Lower leg skin (tissue), 3 donors: ENCODE data around the gene MORC3.

Source experiments
- POLR2A ChIP-seq, 2 donors: fragments of 450-650 bp; IDR thresholded peaks; one replicate each; pipeline ENCODE4 v1.6.1; 2016 to 2017; ENCODE audit warnings: antibody characterized with exemption in 2 of 2, mild to moderate bottlenecking in 1 of 2, moderate library complexity in 1 of 2
- TF ChIP-seq, protein P1 (sequence below), 3 donors: fragments of 450-650 bp; IDR thresholded peaks; one replicate each; pipeline ENCODE4 v1.5.1; 2016; ENCODE audit warnings: antibody characterized with exemption in 3 of 3, mild to moderate bottlenecking in 3 of 3, moderate library complexity in 2 of 3

DNA sequence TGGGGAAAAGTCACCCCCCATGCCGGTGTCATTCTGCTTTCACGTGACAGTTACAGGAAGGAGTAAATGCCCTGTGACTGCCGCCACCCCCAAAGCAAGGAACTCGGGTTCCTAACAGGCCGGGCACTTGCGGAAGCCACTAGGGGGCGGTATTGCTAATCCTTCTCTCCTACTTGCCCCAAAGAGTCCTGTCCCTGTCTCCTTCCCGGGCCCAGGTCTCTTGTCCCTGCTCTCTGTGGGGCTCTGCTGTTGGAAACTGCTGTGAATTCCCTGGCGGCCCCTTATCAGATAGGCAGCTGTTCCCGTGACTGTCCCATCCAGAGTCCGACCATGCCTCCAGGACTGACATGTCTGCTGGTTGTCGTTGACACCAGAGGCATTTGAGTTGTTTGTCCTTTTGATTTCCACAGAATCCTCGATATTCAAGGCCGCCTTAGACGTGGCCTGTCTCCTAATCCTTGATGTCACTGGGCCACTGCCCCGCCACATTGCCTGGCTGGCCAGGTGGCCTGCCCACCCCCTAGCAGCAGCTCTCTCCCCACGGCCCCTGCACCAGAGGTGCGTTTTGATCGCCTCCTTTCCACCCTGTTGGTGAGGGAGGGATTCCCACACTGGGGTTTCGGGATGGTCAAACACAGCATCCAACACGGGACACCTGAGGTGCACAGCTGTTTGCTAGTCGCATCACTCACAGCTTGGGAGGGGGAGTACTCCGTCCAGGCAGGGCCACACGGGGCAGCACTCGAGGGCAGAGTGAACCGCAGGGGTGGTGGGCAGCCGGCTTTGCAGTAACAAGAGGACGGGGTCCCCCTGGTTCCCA, 102.5 kb downstream of the MORC3 start:
- TF ChIP-seq, protein P1, sequence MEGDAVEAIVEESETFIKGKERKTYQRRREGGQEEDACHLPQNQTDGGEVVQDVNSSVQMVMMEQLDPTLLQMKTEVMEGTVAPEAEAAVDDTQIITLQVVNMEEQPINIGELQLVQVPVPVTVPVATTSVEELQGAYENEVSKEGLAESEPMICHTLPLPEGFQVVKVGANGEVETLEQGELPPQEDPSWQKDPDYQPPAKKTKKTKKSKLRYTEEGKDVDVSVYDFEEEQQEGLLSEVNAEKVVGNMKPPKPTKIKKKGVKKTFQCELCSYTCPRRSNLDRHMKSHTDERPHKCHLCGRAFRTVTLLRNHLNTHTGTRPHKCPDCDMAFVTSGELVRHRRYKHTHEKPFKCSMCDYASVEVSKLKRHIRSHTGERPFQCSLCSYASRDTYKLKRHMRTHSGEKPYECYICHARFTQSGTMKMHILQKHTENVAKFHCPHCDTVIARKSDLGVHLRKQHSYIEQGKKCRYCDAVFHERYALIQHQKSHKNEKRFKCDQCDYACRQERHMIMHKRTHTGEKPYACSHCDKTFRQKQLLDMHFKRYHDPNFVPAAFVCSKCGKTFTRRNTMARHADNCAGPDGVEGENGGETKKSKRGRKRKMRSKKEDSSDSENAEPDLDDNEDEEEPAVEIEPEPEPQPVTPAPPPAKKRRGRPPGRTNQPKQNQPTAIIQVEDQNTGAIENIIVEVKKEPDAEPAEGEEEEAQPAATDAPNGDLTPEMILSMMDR (IDR thresholded peaks at IDR 0.05), result no peak
- no peak for TF ChIP-seq POLR2A (IDR thresholded peaks at IDR 0.05)
